ENCODE results near the gene ITPRIPL2. TPM values are rescaled to one million over a fixed set of nuclear protein-coding genes. Genes with fewer than 3 reads are reported as not detected.

ITPRIPL2 gene
- total RNA-seq, 2 donors from 2014 or later, result 17.5 to 40.2 TPM

- DNase-seq (ENCODE audit: low spot score), result no peak
Measured at GRCh38 chr16:19088341-19088916, 25.3 kb upstream of the ITPRIPL2 start.

GRCh38 chr16:19089410-19089955 is 24.3 kb upstream of the ITPRIPL2 start:
- Histone ChIP-seq H3K4me1 (peaks cover 0 to 10% of the 10 kb centered on the region in 2 donors), H3K36me3 (no peaks in the 10 kb centered on the region), H3K27me3 (no peaks in the 10 kb centered on the region), H3K4me3 (no peak overlapping the region), H3K27ac (no peak overlapping the region), H3K9me3 (no peaks in the 10 kb centered on the region)
- DNase-seq (ENCODE audit: low spot score), result no peak
- no peak for TF ChIP-seq CTCF (IDR thresholded peaks at IDR 0.05)

More at GRCh38 chr16:19088341-19088916, 25.3 kb upstream of the ITPRIPL2 start:
- no peak for TF ChIP-seq CTCF (IDR thresholded peaks at IDR 0.05)
- H3K9me3 ChIP-seq, result no peaks in the 10 kb centered on the region
- H3K36me3 ChIP-seq, result no peaks in the 10 kb centered on the region
- H3K4me3 ChIP-seq, result no peak overlapping the region
- peaks cover 0 to 10% of the 10 kb centered on the region in 2 donors for H3K4me1 ChIP-seq
- no peaks in the 10 kb centered on the region for H3K27me3 ChIP-seq
- no peak overlapping the region for H3K27ac ChIP-seq

- Histone ChIP-seq H3K27me3 (no peaks in the 10 kb centered on the region), H3K4me1 (peaks cover 0 to 5% of the 10 kb centered on the region in 2 donors), H3K4me3 (no peak overlapping the region), H3K9me3 (no peaks in the 10 kb centered on the region), H3K27ac (no peak overlapping the region), H3K36me3 (no peaks in the 10 kb centered on the region)
- TF ChIP-seq CTCF (IDR thresholded peaks at IDR 0.05), result no peak
- no peak for DNase-seq (ENCODE audit: low spot score)
Measured at GRCh38 chr16:19090916-19091315, 22.8 kb upstream of the ITPRIPL2 start.

- Histone ChIP-seq H3K27me3 (no peaks in the 10 kb centered on the region), H3K4me3 (no peak overlapping the region), H3K27ac (no peak overlapping the region), H3K4me1 (no peaks in the 10 kb centered on the region), H3K36me3 (no peaks in the 10 kb centered on the region), H3K9me3 (no peaks in the 10 kb centered on the region)
- no peak for DNase-seq (ENCODE audit: low spot score)
- no peak for TF ChIP-seq CTCF (IDR thresholded peaks at IDR 0.05)
Measured at GRCh38 chr16:19092653-19093410, 20.9 kb upstream of the ITPRIPL2 start.

GRCh38 chr16:19093631-19094541 is 19.9 kb upstream of the ITPRIPL2 start:
- Histone ChIP-seq H3K4me1 (no peaks in the 10 kb centered on the region), H3K36me3 (no peaks in the 10 kb centered on the region), H3K4me3 (no peak overlapping the region), H3K27me3 (no peaks in the 10 kb centered on the region), H3K9me3 (no peaks in the 10 kb centered on the region), H3K27ac (no peak overlapping the region)
- no peak for TF ChIP-seq CTCF (IDR thresholded peaks at IDR 0.05)
- DNase-seq (ENCODE audit: low spot score), result no peak
